ENCODE data around the gene UBE2S.
A peak's percentile ranks its signal among the peaks of the same experiment; 100 is the strongest.
"Not testable (repeated sequence)": the region's sequence is repeated elsewhere in the genome, so short reads cannot be mapped to it uniquely, and the experiment has no call there.

The UBE2S gene

GRCh38 chr19:55402509-55402908 is 5.1 kb downstream of the UBE2S start:
- DNase-seq, result no peak

- not testable (repeated sequence) for DNase-seq
Observed at GRCh38 chr19:55401390-55401789, 6.2 kb downstream of the UBE2S start.

- no peak for DNase-seq
Observed at GRCh38 chr19:55400281-55401087, 7.1 kb downstream of the UBE2S start.

DNA sequence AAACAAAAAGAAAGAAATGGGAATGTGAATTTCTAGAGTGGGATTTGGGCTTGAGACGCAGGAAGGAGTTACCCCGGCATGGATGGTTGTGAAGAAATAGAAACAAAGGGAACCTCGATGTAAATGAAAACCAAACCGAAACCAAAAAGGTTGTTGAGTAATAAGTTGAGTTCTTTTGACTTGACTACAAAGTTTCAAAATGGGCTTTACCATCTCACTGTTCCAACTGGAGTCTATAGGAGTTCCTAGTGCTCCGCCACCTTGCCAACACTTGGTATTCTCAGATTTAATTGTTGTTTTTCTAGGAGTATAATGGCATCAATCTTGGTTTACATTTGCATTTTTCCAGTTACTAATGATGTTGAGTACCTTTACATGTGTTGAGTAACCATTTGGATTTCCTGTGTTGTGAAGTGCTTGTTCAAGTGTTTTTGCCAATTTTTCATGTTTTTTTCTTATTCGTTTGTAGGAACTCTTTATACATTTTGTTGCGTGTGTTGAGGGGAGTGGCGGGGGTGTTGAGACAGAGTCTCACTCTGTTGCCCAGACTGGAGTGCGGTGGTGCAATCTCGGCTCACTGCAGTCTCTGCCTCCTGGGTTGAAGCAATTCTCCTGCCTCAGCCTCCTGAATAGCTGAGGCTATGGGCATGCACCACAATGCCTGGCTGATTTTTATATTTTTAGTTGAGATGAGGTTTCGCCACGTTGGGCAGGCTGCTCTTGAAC is 9.2 kb downstream of the UBE2S start:
- DNase-seq, result no peak

DNA sequence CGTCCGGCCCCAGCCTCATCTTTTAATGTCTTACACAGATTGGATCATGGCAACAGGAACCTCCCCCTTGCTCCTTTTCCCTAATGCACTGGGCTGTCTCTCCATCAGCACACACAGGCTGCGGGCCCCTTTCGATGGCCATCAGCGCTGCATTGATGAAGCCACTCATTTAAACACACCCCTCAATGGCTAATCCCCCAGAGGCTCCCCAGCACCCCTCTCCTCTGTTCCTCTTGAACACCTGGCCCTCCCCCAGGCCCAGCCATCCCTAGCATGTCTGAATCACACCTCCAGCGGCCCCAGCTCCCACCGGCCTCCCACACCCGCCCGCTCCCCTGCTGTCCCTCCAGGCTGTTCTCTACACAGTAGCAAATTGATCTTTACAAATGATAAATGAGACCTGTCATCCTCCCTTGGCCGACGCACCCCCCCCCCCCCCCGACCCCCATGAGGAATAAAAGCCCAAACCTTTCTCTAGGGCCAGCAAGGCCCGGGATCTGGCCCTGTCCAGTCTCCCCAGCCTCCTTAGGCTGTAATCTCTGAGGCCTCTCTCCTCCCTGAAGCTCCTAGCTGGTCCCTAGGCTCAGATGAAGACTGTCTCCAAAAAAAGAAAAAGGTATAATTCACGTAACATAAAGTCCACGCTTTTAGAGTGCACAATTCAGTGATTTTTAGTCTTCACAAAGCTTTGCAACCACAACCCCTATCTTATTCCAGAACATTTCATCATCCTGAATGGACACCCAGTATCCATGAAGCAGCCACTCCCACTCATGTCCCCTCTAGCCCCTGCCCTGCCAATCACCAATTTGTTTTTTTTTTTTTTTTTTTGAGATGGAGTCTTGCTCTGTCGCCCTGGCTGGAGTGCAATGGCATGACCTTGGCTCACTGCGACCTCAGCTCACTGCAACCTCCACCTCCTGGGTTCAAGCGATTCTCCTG is 14.5 kb downstream of the UBE2S start:
- no peak for DNase-seq

DNA sequence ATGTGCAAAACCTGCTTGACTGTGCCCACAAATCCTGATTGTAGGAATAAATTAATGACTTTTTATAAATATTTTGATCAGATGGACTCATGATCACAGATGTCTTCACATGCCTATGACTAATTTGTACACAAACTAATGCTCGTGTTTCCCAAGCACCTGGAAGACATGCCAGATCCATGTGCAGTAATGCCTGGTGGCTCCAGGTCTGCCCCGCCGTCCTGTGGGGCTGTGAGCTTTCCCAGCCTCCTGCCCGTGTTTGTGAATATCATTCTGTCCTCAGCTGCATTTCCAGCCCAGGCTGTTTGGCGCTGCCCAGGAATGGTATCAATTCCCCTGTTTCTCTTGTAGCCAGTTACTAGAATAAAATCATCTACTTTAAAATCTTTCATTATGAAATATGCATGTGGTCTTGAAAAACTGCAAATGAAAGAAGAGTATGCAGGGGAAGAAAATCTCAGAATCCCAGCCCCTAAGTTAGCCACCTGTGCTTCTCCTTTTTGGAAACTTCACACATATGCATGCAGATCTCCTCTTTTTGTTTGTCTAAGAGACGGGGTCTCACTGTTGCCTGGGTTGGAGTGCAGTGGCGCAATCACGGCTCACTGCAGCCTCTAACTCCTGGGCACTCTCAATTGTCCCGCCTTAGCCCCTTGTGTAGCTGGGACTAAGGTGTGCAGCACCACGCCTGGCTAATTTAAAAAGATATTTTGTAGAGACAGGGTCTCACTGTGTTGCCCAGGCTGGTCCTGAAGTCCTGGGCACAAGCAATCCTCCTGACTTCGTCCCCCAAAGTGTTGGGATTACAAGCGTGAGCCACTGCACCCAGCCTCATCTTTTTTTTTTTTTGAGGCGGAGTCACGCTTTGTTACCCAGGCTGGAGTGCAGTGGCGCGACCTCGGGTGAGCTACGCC is 15.6 kb downstream of the UBE2S start:
- no peak for DNase-seq

- DNase-seq, result no peak
Observed at GRCh38 chr19:55391191-55391670, 16.4 kb downstream of the UBE2S start.

DNA sequence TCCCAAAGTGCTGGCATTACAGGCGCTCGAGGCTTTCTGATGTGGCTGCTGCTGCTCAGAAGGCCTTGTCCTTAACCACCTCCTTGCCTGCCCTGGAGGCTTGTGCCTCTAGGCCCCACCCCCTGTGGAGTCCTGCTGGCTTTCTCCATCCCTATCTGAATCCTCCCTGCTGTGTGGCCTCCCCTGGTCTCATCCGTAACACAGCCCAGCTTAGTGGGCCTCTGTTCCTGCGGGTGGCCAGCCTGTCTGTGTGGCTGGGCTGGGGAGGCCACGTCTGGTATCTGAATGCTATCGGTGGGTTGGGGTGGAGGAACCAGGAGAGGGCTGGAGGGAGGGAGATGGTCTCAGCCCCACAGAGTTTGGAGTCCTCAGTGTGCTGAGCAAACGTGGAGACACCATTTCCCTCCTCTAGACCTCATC is 17.1 kb downstream of the UBE2S start:
- no peak for DNase-seq

GRCh38 chr19:55389386-55390317 is 17.9 kb downstream of the UBE2S start:
- no peak for DNase-seq

- DNase-seq, result no peak
Observed at GRCh38 chr19:55387736-55388497, 19.7 kb downstream of the UBE2S start.

GRCh38 chr19:55386493-55386971 is 21.1 kb downstream of the UBE2S start:
- no peak for DNase-seq

DNA sequence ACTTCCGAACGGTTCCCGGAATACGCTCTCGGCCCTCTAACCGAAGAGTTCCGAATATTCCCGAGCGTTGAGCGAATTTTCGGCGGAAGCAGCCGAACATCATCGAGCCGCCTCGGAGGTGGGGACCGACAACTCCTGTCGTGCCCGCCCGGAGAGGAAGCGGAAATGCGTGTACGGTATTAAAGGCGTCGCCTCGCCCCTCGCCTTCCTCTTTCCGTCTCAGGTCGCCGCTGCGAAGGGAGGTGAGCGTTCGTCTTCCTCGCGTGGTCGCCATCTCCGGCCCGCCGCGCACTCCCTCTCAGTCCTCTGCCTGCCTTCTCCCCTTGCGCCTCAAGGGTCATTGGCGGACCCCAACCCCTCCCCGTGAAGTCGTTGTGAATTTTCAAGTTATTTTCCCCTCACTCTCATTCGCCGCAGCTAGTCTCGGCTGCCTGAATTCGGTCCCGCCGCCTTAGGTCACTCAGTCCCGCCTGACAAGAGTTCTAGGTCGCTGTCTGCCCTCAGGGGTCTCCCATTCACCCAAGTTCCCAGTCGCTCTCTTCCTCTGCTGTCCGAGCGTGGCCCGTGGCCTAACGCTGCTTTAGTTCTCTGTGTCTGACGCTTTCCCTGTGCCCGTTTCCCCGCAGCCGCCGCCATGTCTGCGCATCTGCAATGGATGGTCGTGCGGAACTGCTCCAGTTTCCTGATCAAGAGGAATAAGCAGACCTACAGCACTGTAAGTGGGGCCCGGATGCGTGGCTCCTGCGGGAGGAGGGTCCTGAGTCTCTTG is 21.7 kb downstream of the UBE2S start, which contains the start of gene RPL28:
TSS of gene RPL28 (plus strand) at position 209 of the 769 bp plus-strand sequence. CDS start at position 635, 426 bp downstream.
- DNase-seq, result peak; percentile 97

GRCh38 chr19:55384920-55385723 is 22.5 kb downstream of the UBE2S start:
- peak; percentile 95 for DNase-seq

GRCh38 chr19:55384131-55384919 is 23.3 kb downstream of the UBE2S start, which contains the start of gene TMEM238:
TSS of gene TMEM238 (minus strand) at chr19:55384292. CDS start at chr19:55384259, 33 bp downstream.
- peak; percentile 44 for DNase-seq

DNA sequence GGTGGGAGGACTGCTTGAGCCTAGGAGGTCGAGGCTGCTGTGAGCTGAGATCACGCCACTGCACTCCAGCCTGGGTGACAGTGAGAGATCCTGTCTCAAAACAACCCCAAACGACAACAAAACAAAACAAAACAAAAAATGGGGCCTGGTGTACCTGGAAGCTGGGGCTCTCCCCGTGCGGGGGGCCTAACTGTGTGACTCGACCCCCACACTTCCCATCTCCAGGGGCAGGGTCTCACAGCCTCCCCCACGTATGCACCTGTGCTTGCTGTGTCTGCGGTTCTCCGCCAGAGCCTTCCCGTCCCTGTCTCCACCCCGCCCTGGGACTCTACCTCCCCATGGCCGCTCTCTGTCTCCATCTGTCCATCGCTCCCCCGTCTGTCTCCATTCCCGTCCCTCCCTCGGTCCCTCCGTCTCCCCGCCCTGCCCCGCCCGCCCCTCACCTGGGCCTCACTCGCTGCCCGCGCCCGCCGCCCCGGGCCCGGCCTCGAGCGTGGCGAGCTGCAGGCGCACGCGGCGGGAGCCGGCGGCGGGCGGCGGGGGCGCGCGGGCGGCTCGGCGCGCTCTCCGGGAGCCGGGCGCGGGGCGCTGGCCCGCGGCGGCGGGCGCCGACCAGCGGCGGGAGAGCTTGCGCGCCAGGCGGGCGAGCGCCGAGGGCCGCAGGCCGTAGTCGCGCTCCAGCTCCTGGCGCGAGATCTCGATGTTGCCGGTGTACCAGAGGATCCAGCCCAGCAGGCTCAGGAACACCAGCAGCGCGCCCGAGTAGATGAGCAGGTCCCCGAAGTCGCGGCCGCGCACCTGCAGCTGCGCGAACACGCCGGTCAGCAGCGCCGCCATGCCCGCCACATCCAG is 24.1 kb downstream of the UBE2S start:
- peak; percentile 46 for DNase-seq

- no peak for DNase-seq
Observed at GRCh38 chr19:55382522-55383054, 25.0 kb downstream of the UBE2S start.
